Gastrocnemius medialis (tissue), 4 donors: ENCODE data around the gene IMPDH1.

Experiments
- POLR2A ChIP-seq, 2 donors: fragments of 450-650 bp; IDR thresholded peaks; one replicate each; pipeline ENCODE4 v1.6.1; 2017; ENCODE audit warnings: antibody characterized with exemption in 2 of 2, mild to moderate bottlenecking in 2 of 2, moderate library complexity in 2 of 2
- TF ChIP-seq, protein P1 (sequence below), 5 experiments: fragments of 450-650 bp in 3 of 5; fragments of 200-600 bp in 2 of 5; sonication (generic) in 2 of 5; IDR thresholded peaks in 4 of 5; conservative IDR thresholded peaks in 1 of 5; 1 replicate in 4 of 5; 2 replicates in 1 of 5; pipeline ENCODE4 v1.5.1; 2016 to 2019; ENCODE audit warnings: antibody characterized with exemption in 5 of 5, mild to moderate bottlenecking in 3 of 5, moderate library complexity in 3 of 5

DNA sequence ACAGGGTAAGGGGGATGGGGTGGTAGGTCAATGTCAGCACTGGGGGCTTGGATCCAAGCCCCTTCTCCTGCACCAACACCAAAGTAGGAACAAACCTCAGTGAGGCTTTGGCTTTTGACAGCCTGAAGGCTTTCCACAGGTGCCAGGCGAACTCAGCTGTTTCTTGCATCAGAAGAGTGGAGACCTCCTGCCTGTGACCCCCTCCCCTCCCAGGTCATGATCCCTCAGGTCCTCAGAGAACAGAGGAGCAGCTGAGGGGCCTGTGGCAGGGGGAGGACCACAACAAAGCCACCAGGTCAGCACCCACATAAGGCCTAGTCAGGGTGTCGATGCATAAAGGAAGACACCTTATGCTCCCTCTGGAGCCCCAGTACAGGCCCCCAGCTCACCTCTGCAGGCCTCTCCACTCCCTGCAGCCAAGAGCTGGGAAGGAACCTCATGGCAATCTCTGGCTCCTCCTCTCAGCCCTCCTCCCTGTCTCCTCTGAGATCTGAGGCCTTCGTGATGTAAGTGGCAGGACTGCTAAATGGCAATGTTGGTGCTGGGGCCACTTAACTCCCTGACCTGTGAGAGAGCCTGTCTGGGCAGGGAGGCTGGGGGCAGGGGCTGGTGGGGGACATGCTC is 29.2 kb downstream of the IMPDH1 start:
- no peak for TF ChIP-seq POLR2A (IDR thresholded peaks at IDR 0.05)
- TF ChIP-seq, protein P1, sequence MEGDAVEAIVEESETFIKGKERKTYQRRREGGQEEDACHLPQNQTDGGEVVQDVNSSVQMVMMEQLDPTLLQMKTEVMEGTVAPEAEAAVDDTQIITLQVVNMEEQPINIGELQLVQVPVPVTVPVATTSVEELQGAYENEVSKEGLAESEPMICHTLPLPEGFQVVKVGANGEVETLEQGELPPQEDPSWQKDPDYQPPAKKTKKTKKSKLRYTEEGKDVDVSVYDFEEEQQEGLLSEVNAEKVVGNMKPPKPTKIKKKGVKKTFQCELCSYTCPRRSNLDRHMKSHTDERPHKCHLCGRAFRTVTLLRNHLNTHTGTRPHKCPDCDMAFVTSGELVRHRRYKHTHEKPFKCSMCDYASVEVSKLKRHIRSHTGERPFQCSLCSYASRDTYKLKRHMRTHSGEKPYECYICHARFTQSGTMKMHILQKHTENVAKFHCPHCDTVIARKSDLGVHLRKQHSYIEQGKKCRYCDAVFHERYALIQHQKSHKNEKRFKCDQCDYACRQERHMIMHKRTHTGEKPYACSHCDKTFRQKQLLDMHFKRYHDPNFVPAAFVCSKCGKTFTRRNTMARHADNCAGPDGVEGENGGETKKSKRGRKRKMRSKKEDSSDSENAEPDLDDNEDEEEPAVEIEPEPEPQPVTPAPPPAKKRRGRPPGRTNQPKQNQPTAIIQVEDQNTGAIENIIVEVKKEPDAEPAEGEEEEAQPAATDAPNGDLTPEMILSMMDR (IDR thresholded peaks at IDR 0.05 in 4 of 5, conservative IDR thresholded peaks at IDR 0.05 in 1 of 5), result no peak
